Activated CD8-positive, alpha-beta T cell treated with anti-CD3 and anti-CD28 coated beads for 36 hours (primary cell): ENCODE results near the gene GATB. TPM values are rescaled to one million over a fixed set of nuclear protein-coding genes. Genes with fewer than 3 reads are reported as not detected.

Experiments used
- ATAC-seq: fragments of 200-7000 bp; cut with Tn5 transposase; one replicate; pipeline ENCODE4 v1.10.0; 2021; ENCODE audit warnings: mild to moderate bottlenecking, moderate library complexity
- CTCF ChIA-PET: fragments of 350-600 bp; sonication (Branson Sonifier 250); formaldehyde crosslinking; loops from one replicate; lab custom pipeline; 2021; ENCODE audit warnings: antibody characterized with exemption; lab: Charles Lee
- POLR2A ChIA-PET: fragments of 350-600 bp; sonication (Branson Sonifier 250); formaldehyde crosslinking; loops from one replicate; lab custom pipeline; 2021; ENCODE audit warnings: antibody characterized with exemption; lab: Charles Lee
- DNase-seq: peaks from one replicate; pipeline ENCODE4 v3.0.0-alpha.2; 2020
- H3K27ac Mint-ChIP-seq: one replicate; pipeline ENCODE4 v1.8.0; 2021; ENCODE audit warnings: mild to moderate bottlenecking, mixed read lengths
- H3K27me3 Mint-ChIP-seq: one replicate; pipeline ENCODE4 v1.8.0; 2021; ENCODE audit warnings: mixed read lengths
- H3K36me3 Mint-ChIP-seq: one replicate; pipeline ENCODE4 v1.8.0; 2021; ENCODE audit warnings: low read depth, mixed read lengths
- H3K4me1 Mint-ChIP-seq: one replicate; pipeline ENCODE4 v1.8.0; 2021; ENCODE audit warnings: low read depth, mixed read lengths
- H3K4me3 Mint-ChIP-seq: one replicate; pipeline ENCODE4 v1.8.0; 2021; ENCODE audit warnings: mild to moderate bottlenecking, moderate library complexity, mixed read lengths
- H3K9me3 Mint-ChIP-seq: one replicate; pipeline ENCODE4 v1.8.0; 2021; ENCODE audit warnings: mixed read lengths
- intact Hi-C: fragments of 100-400 bp; cut with micrococcal nuclease; formaldehyde crosslinking; loops from one replicate; pipeline ENCODE4 v1.10.0; 2022
- total RNA-seq, 2 experiments: library from RNA; stranded (reverse); gene quantifications; one replicate each; pipeline ENCODE4 v1.2.3, GENCODE V29; 2021
- TF ChIP-seq, protein P1 (sequence below): fragments of 200-600 bp; IDR thresholded peaks from one replicate; pipeline ENCODE4 v1.8.0; 2022; ENCODE audit warnings: antibody characterized with exemption, mild to moderate bottlenecking

GATB gene
- total RNA-seq, 2 experiments from 2014 or later = 19.1 to 22.3 TPM

DNA sequence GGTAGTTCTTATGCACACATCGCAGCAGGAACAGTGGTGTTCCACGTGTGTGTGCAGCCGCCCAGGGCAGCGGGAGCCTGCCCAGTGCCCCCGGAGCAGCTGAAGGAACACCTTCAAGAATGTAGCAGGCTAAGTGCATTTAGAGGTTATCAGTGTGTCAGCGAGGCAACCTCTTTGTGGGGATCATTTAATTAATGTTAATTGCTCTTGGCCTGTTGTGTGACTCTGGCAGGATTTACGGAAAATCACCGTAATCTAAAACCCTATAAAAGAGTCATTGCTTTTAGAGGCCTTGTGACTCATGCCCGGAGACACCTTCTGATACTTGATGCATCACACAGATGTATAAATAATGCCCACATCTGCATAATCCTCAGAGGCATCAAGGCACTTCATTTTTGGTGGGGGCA is 47.3 kb upstream of the GATB start:
- Mint-ChIP-seq H3K36me3 (no peaks in the 10 kb centered on the region), H3K4me3 (no peak overlapping the region), H3K27ac (no peak overlapping the region), H3K9me3 (no peaks in the 10 kb centered on the region), H3K4me1 (no peaks in the 10 kb centered on the region), H3K27me3 (no peaks in the 10 kb centered on the region)
- DNase-seq (no peak), ATAC-seq (no peak)
- ChIA-PET POLR2A (no interaction called here), CTCF (no interaction called here)
- TF ChIP-seq, protein P1, sequence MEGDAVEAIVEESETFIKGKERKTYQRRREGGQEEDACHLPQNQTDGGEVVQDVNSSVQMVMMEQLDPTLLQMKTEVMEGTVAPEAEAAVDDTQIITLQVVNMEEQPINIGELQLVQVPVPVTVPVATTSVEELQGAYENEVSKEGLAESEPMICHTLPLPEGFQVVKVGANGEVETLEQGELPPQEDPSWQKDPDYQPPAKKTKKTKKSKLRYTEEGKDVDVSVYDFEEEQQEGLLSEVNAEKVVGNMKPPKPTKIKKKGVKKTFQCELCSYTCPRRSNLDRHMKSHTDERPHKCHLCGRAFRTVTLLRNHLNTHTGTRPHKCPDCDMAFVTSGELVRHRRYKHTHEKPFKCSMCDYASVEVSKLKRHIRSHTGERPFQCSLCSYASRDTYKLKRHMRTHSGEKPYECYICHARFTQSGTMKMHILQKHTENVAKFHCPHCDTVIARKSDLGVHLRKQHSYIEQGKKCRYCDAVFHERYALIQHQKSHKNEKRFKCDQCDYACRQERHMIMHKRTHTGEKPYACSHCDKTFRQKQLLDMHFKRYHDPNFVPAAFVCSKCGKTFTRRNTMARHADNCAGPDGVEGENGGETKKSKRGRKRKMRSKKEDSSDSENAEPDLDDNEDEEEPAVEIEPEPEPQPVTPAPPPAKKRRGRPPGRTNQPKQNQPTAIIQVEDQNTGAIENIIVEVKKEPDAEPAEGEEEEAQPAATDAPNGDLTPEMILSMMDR = no peak
- intact Hi-C loops = no loop called here

DNA sequence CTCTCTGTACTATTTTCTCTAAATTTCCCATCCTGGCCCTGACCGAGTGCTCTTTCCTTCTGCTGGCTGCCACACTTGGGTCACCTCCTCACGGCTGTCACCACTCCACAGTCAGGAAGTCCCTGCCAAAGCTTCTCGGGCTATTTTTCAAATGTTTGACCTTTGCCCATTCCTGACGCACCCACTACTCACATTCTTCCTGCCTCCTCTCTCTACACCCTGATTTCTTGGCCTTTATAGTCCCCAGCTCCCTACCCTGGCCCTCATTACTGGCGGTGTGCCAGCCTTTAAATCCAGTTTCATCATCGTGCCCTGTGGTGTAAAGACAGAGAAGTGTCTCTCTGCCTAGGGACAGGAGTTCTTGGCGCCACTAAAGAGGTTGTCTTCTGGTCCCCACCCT is 46.4 kb upstream of the GATB start:
- ChIA-PET POLR2A (no interaction called here), CTCF (no interaction called here)
- H3K27ac Mint-ChIP-seq = no peak overlapping the region

DNA sequence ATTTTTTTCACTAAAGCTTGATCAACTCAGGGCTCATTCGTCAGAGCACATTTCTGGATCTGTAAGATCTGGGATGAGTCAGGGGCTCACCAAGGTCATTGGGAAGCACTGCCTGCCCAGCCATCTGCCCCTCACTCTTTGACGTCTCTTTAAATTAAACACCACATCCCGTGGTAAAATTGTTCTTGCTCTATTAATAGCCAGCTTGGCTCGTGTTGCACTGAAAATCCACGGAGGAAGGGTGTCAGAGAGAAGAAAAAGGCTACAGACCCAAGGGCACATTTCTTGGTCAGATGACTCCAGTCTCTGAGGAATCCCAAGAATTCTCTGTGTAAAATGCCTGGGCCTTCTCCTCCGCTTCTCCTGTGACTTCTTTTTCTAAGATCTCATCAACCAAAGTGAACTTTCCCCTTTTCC is 45.7 kb upstream of the GATB start:
- no peaks in the 10 kb centered on the region for H3K27me3 Mint-ChIP-seq
- H3K4me1 Mint-ChIP-seq = no peaks in the 10 kb centered on the region
- POLR2A ChIA-PET = no interaction called here
- TF ChIP-seq, protein P1 = no peak
- H3K36me3 Mint-ChIP-seq = no peaks in the 10 kb centered on the region
- CTCF ChIA-PET = no interaction called here
- H3K9me3 Mint-ChIP-seq = no peaks in the 10 kb centered on the region
- ATAC-seq (no peak), DNase-seq (no peak)
- H3K27ac Mint-ChIP-seq = no peak overlapping the region
- no peak overlapping the region for H3K4me3 Mint-ChIP-seq
- intact Hi-C loops = no loop called here

More for the DNA sequence above, 46.4 kb upstream of the GATB start:
- intact Hi-C loops = no loop called here
- TF ChIP-seq, protein P1 = no peak
- no peaks in the 10 kb centered on the region for H3K36me3 Mint-ChIP-seq
- no peaks in the 10 kb centered on the region for H3K27me3 Mint-ChIP-seq
- no peaks in the 10 kb centered on the region for H3K9me3 Mint-ChIP-seq
- no peaks in the 10 kb centered on the region for H3K4me1 Mint-ChIP-seq
- H3K4me3 Mint-ChIP-seq = no peak overlapping the region
- DNase-seq = no peak
- ATAC-seq = no peak

DNA sequence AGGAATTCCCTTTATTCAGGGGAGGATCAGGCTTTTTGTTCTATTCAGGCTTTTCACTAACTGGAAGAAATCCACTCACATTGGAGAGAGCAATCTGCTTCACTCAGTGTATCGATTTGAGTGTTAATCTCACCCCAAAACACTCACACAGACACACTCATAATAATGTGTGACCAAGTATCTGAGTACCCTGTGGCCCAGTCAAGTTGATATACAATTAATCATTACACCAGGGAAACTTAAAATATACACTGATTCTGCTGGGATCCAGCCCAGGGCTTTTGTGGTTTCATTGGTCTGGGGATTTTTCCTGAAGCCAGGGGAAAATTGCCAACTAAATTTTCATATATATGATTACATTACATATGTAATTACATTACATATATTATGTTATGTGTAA is 44.0 kb upstream of the GATB start:
- Mint-ChIP-seq H3K36me3 (no peaks in the 10 kb centered on the region), H3K4me1 (no peaks in the 10 kb centered on the region), H3K27ac (no peak overlapping the region), H3K27me3 (no peaks in the 10 kb centered on the region), H3K9me3 (no peaks in the 10 kb centered on the region), H3K4me3 (no peak overlapping the region)
- intact Hi-C loops = no loop called here
- ChIA-PET POLR2A (no interaction called here), CTCF (no interaction called here)
- TF ChIP-seq, protein P1 = no peak
- DNase-seq = no peak
- no peak for ATAC-seq

DNA sequence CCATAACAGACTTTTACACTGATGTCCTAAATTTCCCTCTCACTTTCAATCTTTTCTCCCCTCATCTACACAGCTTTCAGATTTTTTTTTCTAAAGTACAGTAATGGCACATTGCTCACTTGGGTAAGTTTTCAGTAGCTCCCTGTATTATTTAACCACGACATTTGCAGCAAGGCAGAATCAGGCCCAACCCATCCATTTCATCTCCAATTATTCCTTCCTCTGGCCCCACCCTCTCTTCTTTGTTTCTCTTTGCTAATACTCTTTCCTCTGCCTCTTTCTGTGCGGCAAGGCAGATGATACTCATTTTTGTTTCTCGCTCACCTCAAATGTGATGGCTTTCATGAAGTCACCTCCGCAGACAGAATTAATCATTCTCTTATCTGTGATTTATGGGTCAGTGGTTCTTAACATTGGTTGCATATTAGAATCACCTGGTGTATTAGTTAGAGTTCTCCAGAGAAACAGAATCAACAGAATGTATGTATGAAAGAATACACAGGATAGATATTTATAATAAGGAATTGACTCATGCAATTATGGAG is 43.4 kb upstream of the GATB start:
- TF ChIP-seq, protein P1 = no peak
- Mint-ChIP-seq H3K9me3 (no peaks in the 10 kb centered on the region), H3K4me1 (no peaks in the 10 kb centered on the region), H3K27ac (no peak overlapping the region), H3K27me3 (no peaks in the 10 kb centered on the region), H3K4me3 (no peak overlapping the region), H3K36me3 (no peaks in the 10 kb centered on the region)
- intact Hi-C loops = no loop called here
- DNase-seq (no peak), ATAC-seq (no peak)
- POLR2A ChIA-PET = interaction anchor here (0.6 kb wide), 1 partner anchor 25 kb away, joined by 3 read pairs; no protein-coding TSS in a partner anchor
- CTCF ChIA-PET = interaction anchor here (1.7 to 3.1 kb wide), 2 partner anchors 7 to 25 kb away, joined by 4 to 27 read pairs; no protein-coding TSS in a partner anchor
